ENCODE data around the gene VPREB1. TPM values are rescaled to one million over a fixed set of nuclear protein-coding genes. Genes with fewer than 3 reads are reported as not detected.

VPREB1 gene
- total and polyA plus RNA-seq, 2 experiments from 2014 or later: not detected

GRCh38 chr22:22197993-22198402 lies 46.6 kb upstream of the VPREB1 start:
- DNase-seq (ENCODE audit: low read depth in 1 of 2, low spot score in 1 of 2): no peak
- Histone ChIP-seq H3K4me3 (no peak overlapping the region), H3K9me3 (ENCODE audit: low read depth) (no peaks in the 10 kb centered on the region), H3K27ac (no peak overlapping the region), H3K36me3 (no peaks in the 10 kb centered on the region), H3K4me1 (ENCODE audit: low read depth) (no peaks in the 10 kb centered on the region), H3K27me3 (peaks cover 70% of the 10 kb centered on the region)
- TF ChIP-seq, protein P1, sequence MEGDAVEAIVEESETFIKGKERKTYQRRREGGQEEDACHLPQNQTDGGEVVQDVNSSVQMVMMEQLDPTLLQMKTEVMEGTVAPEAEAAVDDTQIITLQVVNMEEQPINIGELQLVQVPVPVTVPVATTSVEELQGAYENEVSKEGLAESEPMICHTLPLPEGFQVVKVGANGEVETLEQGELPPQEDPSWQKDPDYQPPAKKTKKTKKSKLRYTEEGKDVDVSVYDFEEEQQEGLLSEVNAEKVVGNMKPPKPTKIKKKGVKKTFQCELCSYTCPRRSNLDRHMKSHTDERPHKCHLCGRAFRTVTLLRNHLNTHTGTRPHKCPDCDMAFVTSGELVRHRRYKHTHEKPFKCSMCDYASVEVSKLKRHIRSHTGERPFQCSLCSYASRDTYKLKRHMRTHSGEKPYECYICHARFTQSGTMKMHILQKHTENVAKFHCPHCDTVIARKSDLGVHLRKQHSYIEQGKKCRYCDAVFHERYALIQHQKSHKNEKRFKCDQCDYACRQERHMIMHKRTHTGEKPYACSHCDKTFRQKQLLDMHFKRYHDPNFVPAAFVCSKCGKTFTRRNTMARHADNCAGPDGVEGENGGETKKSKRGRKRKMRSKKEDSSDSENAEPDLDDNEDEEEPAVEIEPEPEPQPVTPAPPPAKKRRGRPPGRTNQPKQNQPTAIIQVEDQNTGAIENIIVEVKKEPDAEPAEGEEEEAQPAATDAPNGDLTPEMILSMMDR (IDR thresholded peaks at IDR 0.05; ENCODE audit: low read depth, low read length): no peak

- DNase-seq (ENCODE audit: low read depth in 1 of 2, low spot score in 1 of 2): no peak
- no peaks in the 10 kb centered on the region for H3K4me1 ChIP-seq (ENCODE audit: low read depth)
- TF ChIP-seq, protein P1 (IDR thresholded peaks at IDR 0.05; ENCODE audit: low read depth, low read length): no peak
- no peaks in the 10 kb centered on the region for H3K36me3 ChIP-seq
- H3K9me3 ChIP-seq (ENCODE audit: low read depth): no peaks in the 10 kb centered on the region
- peaks cover 78% of the 10 kb centered on the region for H3K27me3 ChIP-seq
- H3K4me3 ChIP-seq: no peak overlapping the region
- H3K27ac ChIP-seq: no peak overlapping the region
These were observed 45.8 kb upstream of the VPREB1 start for GRCh38 chr22:22198751-22199150.

GRCh38 chr22:22199634-22200033 lies 45.0 kb upstream of the VPREB1 start:
- DNase-seq (ENCODE audit: low read depth in 1 of 2, low spot score in 1 of 2): no peak
- TF ChIP-seq, protein P1 (IDR thresholded peaks at IDR 0.05; ENCODE audit: low read depth, low read length): no peak
- Histone ChIP-seq H3K4me3 (no peak overlapping the region), H3K9me3 (ENCODE audit: low read depth) (no peaks in the 10 kb centered on the region), H3K4me1 (ENCODE audit: low read depth) (no peaks in the 10 kb centered on the region), H3K27me3 (peaks cover 86% of the 10 kb centered on the region), H3K27ac (no peak overlapping the region), H3K36me3 (no peaks in the 10 kb centered on the region)

DNA sequence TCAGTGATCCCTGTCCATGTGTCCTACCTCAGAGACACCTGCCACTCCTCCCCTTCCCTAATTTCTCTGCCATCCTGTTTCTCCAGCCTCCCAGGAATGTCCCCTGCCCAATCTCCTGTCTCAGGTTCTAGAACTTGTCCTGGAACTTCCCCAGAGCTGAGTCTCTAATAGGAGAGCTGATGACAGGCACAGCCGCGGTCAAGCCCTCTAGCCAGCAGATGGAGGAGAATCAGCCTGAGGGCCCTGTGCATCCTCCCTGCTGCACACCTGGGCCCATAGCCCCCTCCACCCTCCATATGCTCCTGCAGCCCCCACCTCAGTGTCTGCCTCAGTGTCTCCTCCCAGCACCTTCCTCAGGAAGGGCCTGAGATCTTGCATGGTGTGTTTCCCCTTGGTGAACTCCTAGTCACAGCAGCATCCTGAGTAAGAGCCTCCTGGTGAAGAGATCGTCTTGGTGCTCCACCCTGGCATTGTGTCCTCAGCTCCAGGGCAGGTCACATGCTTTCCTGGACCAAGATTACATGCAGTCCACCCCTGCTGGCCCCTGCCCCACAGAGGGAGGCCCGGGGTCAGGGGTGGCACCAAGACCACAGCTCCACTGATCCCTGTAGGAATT lies 43.9 kb upstream of the VPREB1 start:
- Histone ChIP-seq H3K36me3 (no peaks in the 10 kb centered on the region), H3K27ac (no peak overlapping the region), H3K9me3 (ENCODE audit: low read depth) (no peaks in the 10 kb centered on the region), H3K27me3 (peaks cover 96% of the 10 kb centered on the region), H3K4me3 (no peak overlapping the region), H3K4me1 (ENCODE audit: low read depth) (no peaks in the 10 kb centered on the region)
- DNase-seq (ENCODE audit: low read depth in 1 of 2, low spot score in 1 of 2): no peak
- TF ChIP-seq, protein P1 (IDR thresholded peaks at IDR 0.05; ENCODE audit: low read depth, low read length): no peak

DNA sequence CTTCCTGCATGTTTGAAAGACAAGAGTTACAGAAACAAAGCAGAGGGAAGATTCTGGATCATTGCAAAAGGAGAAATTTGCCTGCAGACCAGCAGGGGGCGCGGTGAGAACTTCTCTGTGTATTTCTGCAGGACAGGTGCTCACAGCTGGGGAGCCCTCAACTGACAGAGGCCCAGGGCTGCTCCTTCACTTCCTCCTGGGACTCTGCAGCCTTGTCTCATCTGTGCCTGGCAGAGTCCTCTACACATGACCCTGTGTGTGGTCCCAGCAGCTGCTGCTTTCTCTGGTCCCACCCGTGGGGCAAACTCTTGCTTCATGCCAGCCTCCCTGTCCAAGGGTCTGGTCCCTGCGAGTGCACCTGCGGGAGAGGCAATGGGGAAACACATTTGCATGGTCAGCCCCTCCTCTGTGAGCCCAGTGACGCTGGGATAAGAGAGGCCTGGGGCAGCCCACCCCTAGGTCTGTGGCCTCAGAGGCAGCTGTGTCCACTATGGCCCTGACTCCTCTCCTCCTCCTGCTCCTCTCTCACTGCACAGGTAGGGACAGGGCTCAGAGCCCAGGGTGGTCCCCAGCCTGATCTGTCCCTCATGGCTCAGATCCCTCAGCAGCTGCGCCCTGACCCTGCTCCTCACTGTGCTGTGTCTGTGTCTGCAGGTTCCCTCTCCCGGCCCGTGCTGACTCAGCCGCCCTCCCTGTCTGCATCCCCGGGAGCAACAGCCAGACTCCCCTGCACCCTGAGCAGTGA lies 43.2 kb upstream of the VPREB1 start:
- no peak overlapping the region for H3K4me3 ChIP-seq
- H3K27ac ChIP-seq: no peak overlapping the region
- H3K36me3 ChIP-seq: no peaks in the 10 kb centered on the region
- peaks cover 96% of the 10 kb centered on the region for H3K27me3 ChIP-seq
- TF ChIP-seq, protein P1 (IDR thresholded peaks at IDR 0.05; ENCODE audit: low read depth, low read length): peak; percentile 28
- DNase-seq (ENCODE audit: low read depth in 1 of 2, low spot score in 1 of 2): peak in 1 of 2 donors; percentile 41
- H3K4me1 ChIP-seq (ENCODE audit: low read depth): no peaks in the 10 kb centered on the region
- no peaks in the 10 kb centered on the region for H3K9me3 ChIP-seq (ENCODE audit: low read depth)
